Dermis blood vessel endothelial cell (primary cell): ENCODE results near the gene PREB. TPM values are rescaled to one million over a fixed set of nuclear protein-coding genes. Genes with fewer than 3 reads are reported as not detected.

ENCODE experiments used
- total RNA-seq: library from RNA; depleted of rRNA; stranded (reverse); fragments of >200 nt; gene quantifications from 2 replicates; pipeline ENCODE4 v1.2.3, GENCODE V29; 2014

Gene PREB
- total RNA-seq, 1 donor from 2014 or later, result 46.8 TPM

Other genes with a start within 250 kb of the PREB start
- 0.17 and 1.3 TPM in 2 replicates for gene MAPRE3, start 164.0 kb downstream of the PREB start, total RNA-seq
- gene TMEM214, start 101.7 kb downstream of the PREB start, total RNA-seq, result 23.5 and 33.4 TPM in 2 replicates
- 17.0 and 19.7 TPM in 2 replicates for gene AGBL5, start 83.0 kb downstream of the PREB start, total RNA-seq
- 323 and 569 TPM in 2 replicates for gene OST4, start 63.0 kb downstream of the PREB start, total RNA-seq
- gene EMILIN1, start 56.0 kb downstream of the PREB start, total RNA-seq, result 33.7 and 41.9 TPM in 2 replicates
- 4.8 and 5.5 TPM in 2 replicates for gene KHK, start 47.9 kb downstream of the PREB start, total RNA-seq
- gene CGREF1, start 15.5 kb downstream of the PREB start, total RNA-seq, result 4.8 TPM in 2 replicates
- not detected in 2 replicates for gene ABHD1, start 10.8 kb downstream of the PREB start, total RNA-seq
- not detected in 2 replicates for gene PRR30, start 4.8 kb upstream of the PREB start, total RNA-seq
- gene TCF23, start 14.4 kb upstream of the PREB start, total RNA-seq, result not detected in 2 replicates
- gene ATRAID, start 77.4 kb upstream of the PREB start, total RNA-seq, result 111 and 181 TPM in 2 replicates
- 52.8 and 58.4 TPM in 2 replicates for gene SLC5A6, start 77.6 kb upstream of the PREB start, total RNA-seq
- 33.5 and 69.8 TPM in 2 replicates for gene CAD, start 82.7 kb upstream of the PREB start, total RNA-seq
- 17.9 and 25.8 TPM in 2 replicates for gene SLC30A3, start 128.4 kb upstream of the PREB start, total RNA-seq
- gene DNAJC5G, start 140.8 kb upstream of the PREB start, total RNA-seq, result 0.93 and 2.7 TPM in 2 replicates
- gene TRIM54, start 147.8 kb upstream of the PREB start, total RNA-seq, result 0.74 and 1.2 TPM in 2 replicates
- gene UCN, start 173.8 kb upstream of the PREB start, total RNA-seq, result 0.37 and 1.0 TPM in 2 replicates
- 48.6 and 64.3 TPM in 2 replicates for gene MPV17, start 188.5 kb upstream of the PREB start, total RNA-seq
- gene GTF3C2, start 222.1 kb upstream of the PREB start, total RNA-seq, result 26.7 and 37.4 TPM in 2 replicates
- 27.1 and 29.3 TPM in 2 replicates for gene EIF2B4, start 235.7 kb upstream of the PREB start, total RNA-seq
- gene SNX17, start 236.0 kb upstream of the PREB start, total RNA-seq, result 143 and 158 TPM in 2 replicates
- 8.0 and 9.3 TPM in 2 replicates for gene ZNF513, start 246.1 kb upstream of the PREB start, total RNA-seq